Mammary epithelial cell (primary cell): Measurements from ENCODE around the gene RUNX2.

Source experiments
- EZH2 ChIP-seq: IDR thresholded peaks from 2 replicates; pipeline ENCODE4 v1.6.1; 2012; ENCODE audit warnings: low read length, inconsistent platforms, borderline replicate concordance
- TF ChIP-seq, protein P1 (sequence below), 2 donors: IDR thresholded peaks in 1 of 2; conservative IDR thresholded peaks in 1 of 2; 2 replicates each; pipeline ENCODE4 v1.5.1; 2011 to 2012; ENCODE audit warnings: inconsistent platforms in 2 of 2, low read length in 2 of 2, mild to moderate bottlenecking in 2 of 2, control low read depth in 1 of 2, low read depth in 1 of 2; ENCODE audit not compliant: insufficient read depth in 1 of 2; ENCODE audit errors: extremely low read depth in 1 of 2

DNA sequence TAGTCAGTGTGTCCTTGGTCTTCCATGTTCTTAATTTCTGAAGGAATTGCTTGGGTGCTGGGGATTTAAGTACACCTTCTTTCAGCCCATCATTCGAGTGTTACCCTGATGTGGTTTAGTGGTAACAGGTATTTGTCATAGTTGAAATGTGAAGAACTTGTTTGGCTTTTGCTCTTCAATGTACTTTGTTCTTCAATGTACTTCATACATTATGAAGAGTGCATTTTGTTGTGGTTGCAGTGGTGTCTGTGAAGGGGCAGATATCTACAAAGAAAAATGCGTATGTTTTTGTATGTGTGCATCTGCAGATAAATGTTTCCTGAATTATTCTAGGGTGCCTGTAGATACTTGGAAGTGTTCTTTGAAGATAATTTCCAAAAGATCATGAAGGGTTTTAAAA is 160.8 kb downstream of the RUNX2 start:
- TF ChIP-seq, protein P1, sequence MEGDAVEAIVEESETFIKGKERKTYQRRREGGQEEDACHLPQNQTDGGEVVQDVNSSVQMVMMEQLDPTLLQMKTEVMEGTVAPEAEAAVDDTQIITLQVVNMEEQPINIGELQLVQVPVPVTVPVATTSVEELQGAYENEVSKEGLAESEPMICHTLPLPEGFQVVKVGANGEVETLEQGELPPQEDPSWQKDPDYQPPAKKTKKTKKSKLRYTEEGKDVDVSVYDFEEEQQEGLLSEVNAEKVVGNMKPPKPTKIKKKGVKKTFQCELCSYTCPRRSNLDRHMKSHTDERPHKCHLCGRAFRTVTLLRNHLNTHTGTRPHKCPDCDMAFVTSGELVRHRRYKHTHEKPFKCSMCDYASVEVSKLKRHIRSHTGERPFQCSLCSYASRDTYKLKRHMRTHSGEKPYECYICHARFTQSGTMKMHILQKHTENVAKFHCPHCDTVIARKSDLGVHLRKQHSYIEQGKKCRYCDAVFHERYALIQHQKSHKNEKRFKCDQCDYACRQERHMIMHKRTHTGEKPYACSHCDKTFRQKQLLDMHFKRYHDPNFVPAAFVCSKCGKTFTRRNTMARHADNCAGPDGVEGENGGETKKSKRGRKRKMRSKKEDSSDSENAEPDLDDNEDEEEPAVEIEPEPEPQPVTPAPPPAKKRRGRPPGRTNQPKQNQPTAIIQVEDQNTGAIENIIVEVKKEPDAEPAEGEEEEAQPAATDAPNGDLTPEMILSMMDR (conservative IDR thresholded peaks at IDR 0.05 in 1 of 2, IDR thresholded peaks at IDR 0.05 in 1 of 2; ENCODE audit: extremely low read depth in 1 of 2, insufficient read depth in 1 of 2, low read depth in 1 of 2, low read length in 2 of 2): no peak
- TF ChIP-seq EZH2: no peak
